PC-9 (cell line): ENCODE data around the gene LCTL. TPM values are rescaled to one million over a fixed set of nuclear protein-coding genes. Genes with fewer than 3 reads are reported as not detected.

Experiments used
- BruUV-seq: library from RNA; stranded (reverse); fragments of 400-500 nt; replicated peaks from 2 replicates; lab custom pipeline; 2021; lab: Mats Ljungman, UMichigan
- CTCF ChIA-PET: fragments of 300-600 bp; sonication (Branson Sonifier 250); formaldehyde crosslinking; loops from one replicate; lab custom pipeline; 2022; ENCODE audit warnings: antibody characterized with exemption; lab: Charles Lee
- POLR2A ChIA-PET: fragments of 300-600 bp; sonication (Branson Sonifier 250); formaldehyde crosslinking; loops from one replicate; lab custom pipeline; 2022; ENCODE audit warnings: antibody characterized with exemption; ENCODE audit not compliant: unreplicated experiment; lab: Charles Lee
- DNase-seq, 2 experiments: peaks; one replicate each; pipeline versions ENCODE4 v3.0.0 to v3.0.0-alpha.2; 2015 to 2022; ENCODE audit warnings: mixed read lengths in 1 of 2
- H2AFZ ChIP-seq: fragments of 200-600 bp; sonication (generic); 2 replicates; pipeline ENCODE4 v1.8.1; 2017; ENCODE audit warnings: antibody characterized with exemption
- H3F3A ChIP-seq: fragments of 200-600 bp; sonication (generic); 2 replicates; pipeline ENCODE4 v1.8.1; 2017; ENCODE audit warnings: antibody characterized with exemption, mild to moderate bottlenecking, low read depth; ENCODE audit not compliant: insufficient read depth
- H3K27ac ChIP-seq: fragments of 200-600 bp; sonication (generic); 2 replicates; pipeline ENCODE4 v1.6.1; 2016; ENCODE audit warnings: mixed run types
- H3K27me3 ChIP-seq: fragments of 200-600 bp; sonication (generic); 2 replicates; pipeline ENCODE4 v1.6.1; 2016; ENCODE audit warnings: low read depth, mixed run types; ENCODE audit not compliant: insufficient read depth
- H3K36me3 ChIP-seq: fragments of 200-600 bp; sonication (generic); 2 replicates; pipeline ENCODE4 v1.6.1; 2016; ENCODE audit warnings: low read depth, mixed run types
- H3K4me1 ChIP-seq: fragments of 200-600 bp; sonication (generic); replicated peaks from 2 replicates; pipeline ENCODE4 v1.6.1; 2016; ENCODE audit warnings: mixed run types; ENCODE audit not compliant: insufficient read depth
- H3K4me2 ChIP-seq: fragments of 200-600 bp; sonication (generic); 2 replicates; pipeline ENCODE4 v1.6.1; 2017; ENCODE audit warnings: mixed run types
- H3K4me3 ChIP-seq: fragments of 200-600 bp; sonication (generic); 2 replicates; pipeline ENCODE4 v1.6.1; 2016; ENCODE audit warnings: mixed run types
- H3K79me2 ChIP-seq: fragments of 200-600 bp; sonication (generic); 2 replicates; pipeline ENCODE4 v1.6.1; 2017; ENCODE audit warnings: low read depth, mixed run types
- H3K9me2 ChIP-seq: fragments of 200-600 bp; sonication (generic); 2 replicates; pipeline ENCODE4 v1.8.1; 2017; ENCODE audit warnings: mild to moderate bottlenecking; ENCODE audit not compliant: insufficient read depth
- H3K9me3 ChIP-seq: fragments of 200-600 bp; sonication (generic); 2 replicates; pipeline ENCODE4 v1.8.1; 2016; ENCODE audit warnings: low read depth; ENCODE audit not compliant: insufficient read depth
- H4K20me1 ChIP-seq: fragments of 200-600 bp; sonication (generic); 2 replicates; pipeline ENCODE4 v1.8.1; 2017; ENCODE audit not compliant: insufficient read depth
- EZH2 ChIP-seq: fragments of 200-600 bp; sonication (generic); IDR thresholded peaks from 2 replicates; pipeline ENCODE4 v1.8.0; 2017; ENCODE audit warnings: antibody characterized with exemption, low read depth
- intact Hi-C: fragments of 100-400 bp; cut with micrococcal nuclease; formaldehyde crosslinking; loops from one replicate; pipeline ENCODE4 v1.10.0; 2022; ENCODE audit not compliant: unreplicated experiment
- total RNA-seq: library from RNA; stranded (reverse); gene quantifications from 2 replicates; pipeline ENCODE4 v1.2.3, GENCODE V29; 2021
- TF ChIP-seq, protein P1 (sequence below): fragments of 200-600 bp; sonication (generic); conservative IDR thresholded peaks from 2 replicates; pipeline ENCODE4 v1.6.1; 2017; ENCODE audit warnings: mixed run types, antibody characterized with exemption, mild to moderate bottlenecking, moderate library complexity

Gene LCTL
- total RNA-seq, 1 experiment from 2014 or later = not detected

DNA sequence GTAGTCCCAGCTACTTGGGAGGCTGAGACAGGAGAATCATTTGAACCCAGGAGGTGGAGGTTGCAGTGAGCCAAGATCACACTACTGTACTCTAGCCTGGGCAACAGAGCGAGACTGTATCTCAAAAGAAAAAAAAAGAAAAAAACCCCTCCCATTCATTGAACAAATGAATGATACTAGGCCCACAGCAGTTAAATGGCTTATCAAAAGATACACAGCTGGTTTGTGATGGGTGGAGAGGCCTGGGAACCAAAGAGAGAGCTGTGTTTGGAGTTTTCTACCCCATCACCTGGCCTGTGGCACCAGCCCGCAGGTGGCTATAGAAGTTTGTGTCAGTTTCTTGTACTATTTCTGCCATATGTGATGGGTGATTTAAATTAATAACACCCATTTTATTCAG, 43.1 kb upstream of the LCTL start:
- Histone ChIP-seq H2AFZ (no peak overlapping the region), H3K79me2 (no peaks in the 10 kb centered on the region), H3K9me3 (no peaks in the 10 kb centered on the region), H3K4me1 (no peaks in the 10 kb centered on the region), H4K20me1 (no peaks in the 10 kb centered on the region), H3K9me2 (no peaks in the 10 kb centered on the region), H3K27me3 (no peaks in the 10 kb centered on the region), H3K4me2 (no peak overlapping the region), H3K4me3 (no peak overlapping the region), H3F3A (no peaks in the 10 kb centered on the region), H3K36me3 (no peaks in the 10 kb centered on the region), H3K27ac (no peak overlapping the region)
- BruUV-seq = no TSS peak
- CTCF ChIA-PET = no interaction called here
- POLR2A ChIA-PET = no interaction called here
- intact Hi-C loops = no loop called here
- DNase-seq = no peak
- no peak for TF ChIP-seq EZH2
- TF ChIP-seq, protein P1, sequence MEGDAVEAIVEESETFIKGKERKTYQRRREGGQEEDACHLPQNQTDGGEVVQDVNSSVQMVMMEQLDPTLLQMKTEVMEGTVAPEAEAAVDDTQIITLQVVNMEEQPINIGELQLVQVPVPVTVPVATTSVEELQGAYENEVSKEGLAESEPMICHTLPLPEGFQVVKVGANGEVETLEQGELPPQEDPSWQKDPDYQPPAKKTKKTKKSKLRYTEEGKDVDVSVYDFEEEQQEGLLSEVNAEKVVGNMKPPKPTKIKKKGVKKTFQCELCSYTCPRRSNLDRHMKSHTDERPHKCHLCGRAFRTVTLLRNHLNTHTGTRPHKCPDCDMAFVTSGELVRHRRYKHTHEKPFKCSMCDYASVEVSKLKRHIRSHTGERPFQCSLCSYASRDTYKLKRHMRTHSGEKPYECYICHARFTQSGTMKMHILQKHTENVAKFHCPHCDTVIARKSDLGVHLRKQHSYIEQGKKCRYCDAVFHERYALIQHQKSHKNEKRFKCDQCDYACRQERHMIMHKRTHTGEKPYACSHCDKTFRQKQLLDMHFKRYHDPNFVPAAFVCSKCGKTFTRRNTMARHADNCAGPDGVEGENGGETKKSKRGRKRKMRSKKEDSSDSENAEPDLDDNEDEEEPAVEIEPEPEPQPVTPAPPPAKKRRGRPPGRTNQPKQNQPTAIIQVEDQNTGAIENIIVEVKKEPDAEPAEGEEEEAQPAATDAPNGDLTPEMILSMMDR = no peak

DNA sequence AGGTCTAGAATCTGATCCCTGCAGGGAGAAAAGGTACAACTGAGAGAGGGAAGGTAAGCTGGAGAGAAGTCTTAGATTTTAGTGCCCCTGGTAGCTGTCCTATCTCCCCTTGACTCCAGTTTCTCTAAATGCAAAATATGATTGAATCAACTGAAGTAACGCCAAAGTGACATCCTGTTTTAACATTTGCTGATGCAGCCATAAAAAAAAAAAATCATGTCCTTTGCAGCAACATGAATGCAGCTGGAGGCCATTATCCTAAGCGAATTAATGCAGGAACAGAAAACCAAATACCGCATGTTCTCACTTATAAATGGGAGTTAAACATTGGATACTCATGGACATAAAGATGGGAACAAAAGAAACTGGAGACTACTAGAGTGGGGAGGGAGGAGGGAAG, 42.4 kb upstream of the LCTL start:
- ChIA-PET POLR2A (no interaction called here), CTCF (no interaction called here)
- DNase-seq = no peak
- no peaks in the 10 kb centered on the region for H3K9me3 ChIP-seq
- no peaks in the 10 kb centered on the region for H3F3A ChIP-seq
- no peak overlapping the region for H3K27ac ChIP-seq
- intact Hi-C loops = no loop called here
- H3K9me2 ChIP-seq = no peaks in the 10 kb centered on the region
- H3K79me2 ChIP-seq = no peaks in the 10 kb centered on the region
- H3K36me3 ChIP-seq = no peaks in the 10 kb centered on the region
- TF ChIP-seq, protein P1 = no peak
- TF ChIP-seq EZH2 = no peak
- no peaks in the 10 kb centered on the region for H3K27me3 ChIP-seq
- H3K4me2 ChIP-seq = no peak overlapping the region
- H2AFZ ChIP-seq = no peak overlapping the region
- no peaks in the 10 kb centered on the region for H4K20me1 ChIP-seq
- BruUV-seq = no TSS peak
- H3K4me1 ChIP-seq = no peaks in the 10 kb centered on the region
- no peak overlapping the region for H3K4me3 ChIP-seq

DNA sequence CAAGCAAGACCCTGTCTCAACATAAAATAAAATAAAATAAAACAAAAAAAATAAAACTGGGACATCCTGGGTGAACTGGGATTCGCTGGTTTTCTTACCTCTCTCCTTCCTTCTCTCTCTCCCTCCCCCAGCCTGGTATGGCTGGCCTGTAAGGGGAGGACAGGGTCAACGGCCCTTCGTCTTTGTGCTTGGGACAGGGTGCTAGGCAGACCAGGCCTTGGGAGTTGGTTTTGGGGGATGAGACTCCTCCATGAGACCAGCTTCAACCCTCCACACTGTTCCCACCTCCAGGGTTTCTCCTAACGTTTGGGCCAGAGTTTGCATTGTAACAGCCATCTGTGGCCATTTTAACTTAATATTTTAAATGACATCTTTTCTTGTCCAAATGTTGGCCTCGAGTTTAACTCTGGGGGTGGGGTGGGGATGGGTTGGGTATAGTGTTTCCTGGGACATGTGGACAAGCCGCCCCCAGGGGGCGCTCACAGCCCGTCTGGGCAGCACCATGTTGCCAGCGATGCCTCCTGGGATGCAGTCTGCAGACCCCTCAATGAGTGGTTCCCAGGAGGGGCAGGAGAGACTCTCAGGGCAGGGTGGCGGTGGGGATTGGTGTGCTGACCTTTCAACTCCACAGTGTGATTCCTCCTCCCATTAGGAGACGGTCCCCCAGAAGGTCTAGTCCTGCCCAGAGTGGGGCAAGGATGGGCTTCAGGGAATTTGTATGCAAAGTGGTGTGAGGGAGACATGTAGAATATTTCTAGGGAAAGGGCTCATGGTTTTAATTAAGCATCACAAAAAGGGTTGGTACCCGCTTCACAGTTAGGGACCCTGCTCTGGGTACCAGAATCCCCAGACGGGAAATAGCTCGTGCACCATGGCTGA, 37.7 kb upstream of the LCTL start:
- TF ChIP-seq, protein P1 = peak; percentile 81
- no peak for TF ChIP-seq EZH2
- H2AFZ ChIP-seq = no peak overlapping the region
- no TSS peak for BruUV-seq

More for the DNA sequence above, 37.7 kb upstream of the LCTL start:
- DNase-seq = peak in 1 of 2 experiments; percentile 59
- no peaks in the 10 kb centered on the region for H3F3A ChIP-seq
- intact Hi-C loops = loop anchor here (1.0 kb wide), 3 partner anchors 95 to 248 kb away; no protein-coding TSS in a partner anchor
- no peaks in the 10 kb centered on the region for H3K9me3 ChIP-seq
- H4K20me1 ChIP-seq = no peaks in the 10 kb centered on the region
- H3K36me3 ChIP-seq = no peaks in the 10 kb centered on the region
- POLR2A ChIA-PET = no interaction called here
- no peak overlapping the region for H3K4me2 ChIP-seq
- H3K27ac ChIP-seq = no peak overlapping the region
- H3K9me2 ChIP-seq = no peaks in the 10 kb centered on the region
- no peaks in the 10 kb centered on the region for H3K27me3 ChIP-seq
- no peak overlapping the region for H3K4me3 ChIP-seq
- no peaks in the 10 kb centered on the region for H3K4me1 ChIP-seq
- H3K79me2 ChIP-seq = no peaks in the 10 kb centered on the region
- CTCF ChIA-PET = interaction anchor here (0.5 to 1.6 kb wide), 3 partner anchors 9 to 653 kb away, joined by 3 to 4 read pairs (median 3); no protein-coding TSS in a partner anchor
